DND-41 (cell line): ENCODE data around the gene KIR2DL4.
"Not testable (repeated sequence)": the region's sequence is repeated elsewhere in the genome, so short reads cannot be mapped to it uniquely, and the experiment has no call there.

Source experiments
- ATAC-seq: fragments of 200-7000 bp; cut with Tn5 transposase; 3 replicates; pipeline ENCODE4 v1.9.1; 2021; ENCODE audit warnings: low read depth; ENCODE audit not compliant: insufficient read depth
- DNase-seq: peaks from one replicate; pipeline ENCODE4 v3.0.0-alpha.2; 2020
- H2AFZ ChIP-seq: 2 replicates; pipeline ENCODE4 v1.6.0; 2012; ENCODE audit warnings: low read depth, low read length
- H3K27ac ChIP-seq: 2 replicates; pipeline ENCODE4 v1.5.1; 2012; ENCODE audit warnings: low read length, inconsistent platforms
- H3K27me3 ChIP-seq: fragments of 200-600 bp; sonication (generic); 2 replicates; pipeline ENCODE4 v1.6.0; 2012; ENCODE audit warnings: low read length, mild to moderate bottlenecking, inconsistent platforms; ENCODE audit not compliant: insufficient read depth, poor library complexity
- H3K36me3 ChIP-seq: 2 replicates; pipeline ENCODE4 v1.5.1; 2012; ENCODE audit warnings: low read length, inconsistent platforms; ENCODE audit not compliant: insufficient read depth
- H3K4me1 ChIP-seq: 2 replicates; pipeline ENCODE4 v1.5.1; 2012; ENCODE audit warnings: mild to moderate bottlenecking, low read length; ENCODE audit not compliant: insufficient read depth
- H3K4me2 ChIP-seq: 2 replicates; pipeline ENCODE4 v1.6.0; 2012; ENCODE audit warnings: mild to moderate bottlenecking, moderate library complexity, low read length, inconsistent platforms; ENCODE audit not compliant: insufficient read depth
- H3K4me3 ChIP-seq, 2 experiments: fragments of 200-600 bp in 1 of 2; shearing (Covaris generic) in 1 of 2; 2 replicates each; pipeline ENCODE4 v1.5.1; 2012 to 2016; ENCODE audit warnings: inconsistent platforms in 2 of 2, low read length in 2 of 2, mild to moderate bottlenecking in 2 of 2, low read depth in 1 of 2, moderate library complexity in 1 of 2
- H3K79me2 ChIP-seq: 2 replicates; pipeline ENCODE4 v1.6.0; 2012; ENCODE audit warnings: low read length, inconsistent platforms; ENCODE audit not compliant: insufficient read depth
- H3K9ac ChIP-seq: 2 replicates; pipeline ENCODE4 v1.6.0; 2012; ENCODE audit warnings: low read depth, mild to moderate bottlenecking, inconsistent platforms, low read length, moderate library complexity
- H3K9me3 ChIP-seq: 2 replicates; pipeline ENCODE4 v1.5.1; 2012; ENCODE audit warnings: low read length, moderate library complexity, mild to moderate bottlenecking, inconsistent platforms; ENCODE audit not compliant: insufficient read depth, severe bottlenecking
- H4K20me1 ChIP-seq: 2 replicates; pipeline ENCODE4 v1.6.0; 2012; ENCODE audit warnings: low read length; ENCODE audit not compliant: insufficient read depth

The KIR2DL4 gene

GRCh38 chr19:54863459-54863858 lies 60.0 kb downstream of the KIR2DL4 start:
- H3K9ac ChIP-seq, H3K27ac ChIP-seq, H2AFZ ChIP-seq, H3K36me3 ChIP-seq, H4K20me1 ChIP-seq, ATAC-seq, H3K79me2 ChIP-seq, H3K27me3 ChIP-seq, DNase-seq, H3K4me1 ChIP-seq, H3K4me2 ChIP-seq, H3K9me3 ChIP-seq, H3K4me3 ChIP-seq: not testable (repeated sequence)
